Measurements from ENCODE around the gene KCNMA1.

DNA sequence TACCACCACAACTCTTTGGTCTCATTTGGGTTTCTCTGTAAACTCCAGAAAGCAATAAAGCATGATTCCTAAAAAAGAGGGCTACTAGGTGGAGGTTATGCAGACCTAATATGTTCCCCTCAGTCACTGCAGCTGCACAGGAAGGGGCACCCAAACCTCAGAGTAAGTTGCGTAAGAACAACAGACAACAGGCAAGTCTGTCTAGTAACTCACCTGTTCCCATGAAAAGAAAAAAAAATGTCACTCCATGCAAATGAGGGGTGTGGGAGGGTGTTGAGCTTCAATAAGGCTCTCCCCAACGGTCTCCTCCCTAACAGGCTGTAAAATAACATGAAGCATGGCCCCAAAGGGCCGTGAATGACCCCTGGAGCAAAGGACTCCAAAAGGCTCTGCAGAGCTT, 461.4 kb downstream of the KCNMA1 start:
- TF ChIP-seq GATA2 (IDR thresholded peaks at IDR 0.05; ENCODE audit: low read depth, low read length) = no peak
- TF ChIP-seq GATA3 (IDR thresholded peaks at IDR 0.05; ENCODE audit: low read depth, low read length) = no peak

All from SH-SY5Y (cell line).